ENCODE results near the gene GAS2L3. TPM values are rescaled to one million over a fixed set of nuclear protein-coding genes. Genes with fewer than 3 reads are reported as not detected.
A peak's percentile ranks its signal among the peaks of the same experiment; 100 is the strongest.

GAS2L3 gene
- total RNA-seq, 1 donor from 2014 or later: 5.2 TPM

DNA sequence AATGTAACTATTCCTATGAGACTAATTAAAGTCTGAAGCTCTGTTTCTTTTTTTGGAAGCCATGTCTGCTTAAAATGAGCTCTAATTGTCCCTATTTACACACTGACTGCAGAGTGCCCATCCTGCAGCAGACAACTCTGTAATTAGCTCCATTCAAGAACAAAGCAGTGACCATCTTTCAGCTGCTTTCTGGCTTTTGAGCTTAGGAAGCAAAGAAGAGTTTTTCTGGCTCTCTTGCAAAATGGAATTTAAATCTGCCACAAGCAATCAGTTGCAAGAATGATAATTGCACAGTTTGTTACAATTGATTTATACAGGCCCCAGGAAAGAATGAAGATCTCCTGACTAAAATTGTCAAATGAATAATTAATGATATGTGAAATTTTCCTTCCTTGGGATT lies 83.4 kb downstream of the GAS2L3 start:
- Histone ChIP-seq H3K79me2 (ENCODE audit: insufficient read depth, low read length) (no peaks in the 10 kb centered on the region), H3K9me3 (ENCODE audit: insufficient read depth, low read depth, low read length) (no peaks in the 10 kb centered on the region), H3K4me2 (ENCODE audit: low read length) (no peak overlapping the region), H3K27ac (ENCODE audit: low read depth, low read length) (no peak overlapping the region), H3K36me3 (ENCODE audit: insufficient read depth, low read length) (no peaks in the 10 kb centered on the region), H3K4me1 (ENCODE audit: insufficient read depth, low read length) (peaks cover 8% of the 10 kb centered on the region), H3K9ac (ENCODE audit: low read length) (no peak overlapping the region), H4K20me1 (ENCODE audit: insufficient read depth, low read length) (no peaks in the 10 kb centered on the region), H3K4me3 (ENCODE audit: insufficient read depth, low read depth, low read length) (no peak overlapping the region), H3K27me3 (ENCODE audit: insufficient read depth, low read length) (no peaks in the 10 kb centered on the region), H2AFZ (ENCODE audit: low read depth, low read length) (no peak overlapping the region)
- no peaks in the 10 kb centered on the region for H3K36me3 Mint-ChIP-seq (ENCODE audit: low read depth, unreplicated experiment)
- TF ChIP-seq, protein P1, sequence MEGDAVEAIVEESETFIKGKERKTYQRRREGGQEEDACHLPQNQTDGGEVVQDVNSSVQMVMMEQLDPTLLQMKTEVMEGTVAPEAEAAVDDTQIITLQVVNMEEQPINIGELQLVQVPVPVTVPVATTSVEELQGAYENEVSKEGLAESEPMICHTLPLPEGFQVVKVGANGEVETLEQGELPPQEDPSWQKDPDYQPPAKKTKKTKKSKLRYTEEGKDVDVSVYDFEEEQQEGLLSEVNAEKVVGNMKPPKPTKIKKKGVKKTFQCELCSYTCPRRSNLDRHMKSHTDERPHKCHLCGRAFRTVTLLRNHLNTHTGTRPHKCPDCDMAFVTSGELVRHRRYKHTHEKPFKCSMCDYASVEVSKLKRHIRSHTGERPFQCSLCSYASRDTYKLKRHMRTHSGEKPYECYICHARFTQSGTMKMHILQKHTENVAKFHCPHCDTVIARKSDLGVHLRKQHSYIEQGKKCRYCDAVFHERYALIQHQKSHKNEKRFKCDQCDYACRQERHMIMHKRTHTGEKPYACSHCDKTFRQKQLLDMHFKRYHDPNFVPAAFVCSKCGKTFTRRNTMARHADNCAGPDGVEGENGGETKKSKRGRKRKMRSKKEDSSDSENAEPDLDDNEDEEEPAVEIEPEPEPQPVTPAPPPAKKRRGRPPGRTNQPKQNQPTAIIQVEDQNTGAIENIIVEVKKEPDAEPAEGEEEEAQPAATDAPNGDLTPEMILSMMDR (IDR thresholded peaks at IDR 0.05; ENCODE audit: insufficient read depth, low read depth, low read length): no peak
- TF ChIP-seq EZH2 (IDR thresholded peaks at IDR 0.05; ENCODE audit: insufficient read depth, low read length): no peak
- FAIRE-seq (no peak), DNase-seq (ENCODE audit: low read depth) (no peak)
- H3K27ac Mint-ChIP-seq (ENCODE audit: unreplicated experiment): no peak overlapping the region
- H3K27me3 Mint-ChIP-seq (ENCODE audit: low read depth, unreplicated experiment): no peaks in the 10 kb centered on the region
- peaks cover 28% of the 10 kb centered on the region for H3K4me1 Mint-ChIP-seq (ENCODE audit: low read depth, unreplicated experiment)
- H3K4me3 Mint-ChIP-seq (ENCODE audit: unreplicated experiment): no peak overlapping the region
- H3K9me3 Mint-ChIP-seq (ENCODE audit: unreplicated experiment): peaks cover 5% of the 10 kb centered on the region

DNA sequence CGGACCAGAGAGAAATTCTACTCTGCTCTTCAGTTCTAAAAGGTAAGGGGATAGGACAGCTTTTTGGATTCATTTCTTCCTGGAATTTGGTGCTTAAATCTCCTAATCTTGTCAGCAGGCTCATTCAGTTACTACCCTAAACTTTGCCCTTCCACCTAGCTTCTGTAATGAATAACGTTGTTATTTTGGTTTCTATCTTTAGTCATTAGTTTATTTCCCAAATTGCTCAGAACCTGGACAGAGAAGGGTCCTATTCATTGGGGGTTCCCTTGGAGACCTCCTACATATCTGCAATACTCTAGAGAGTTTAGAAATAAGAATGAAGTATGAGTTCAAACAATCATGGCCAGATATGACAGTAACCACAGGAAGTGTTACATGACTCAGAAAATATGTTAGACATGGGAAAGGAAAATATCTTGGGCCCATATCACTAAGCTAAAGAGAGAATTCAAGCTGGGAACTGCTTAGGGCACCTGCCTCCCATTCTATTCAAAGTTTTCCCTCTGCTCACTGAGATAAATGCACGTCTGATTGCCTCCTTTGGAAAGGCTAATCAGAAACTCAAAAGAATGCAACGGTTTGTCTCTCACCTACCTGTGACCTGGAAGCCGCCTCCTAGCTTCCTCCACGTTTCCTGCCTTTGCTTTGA lies 87.9 kb downstream of the GAS2L3 start:
- H3K4me1 ChIP-seq (ENCODE audit: insufficient read depth, low read length): peaks cover 8% of the 10 kb centered on the region
- no peaks in the 10 kb centered on the region for H3K9me3 ChIP-seq (ENCODE audit: insufficient read depth, low read depth, low read length)
- peak overlapping the region; percentile 2 for H3K4me3 ChIP-seq (ENCODE audit: insufficient read depth, low read depth, low read length)
- no peaks in the 10 kb centered on the region for H3K27me3 Mint-ChIP-seq (ENCODE audit: low read depth, unreplicated experiment)
- no peaks in the 10 kb centered on the region for H3K36me3 Mint-ChIP-seq (ENCODE audit: low read depth, unreplicated experiment)
- H3K4me3 Mint-ChIP-seq (ENCODE audit: unreplicated experiment): no peak overlapping the region
- H3K36me3 ChIP-seq (ENCODE audit: insufficient read depth, low read length): no peaks in the 10 kb centered on the region
- H3K9ac ChIP-seq (ENCODE audit: low read length): no peak overlapping the region
- peak overlapping the region; percentile 35 for H3K4me2 ChIP-seq (ENCODE audit: low read length)
- peaks cover 18% of the 10 kb centered on the region for H3K4me1 Mint-ChIP-seq (ENCODE audit: low read depth, unreplicated experiment)
- TF ChIP-seq, protein P1 (IDR thresholded peaks at IDR 0.05; ENCODE audit: insufficient read depth, low read depth, low read length): no peak
- no peak for TF ChIP-seq EZH2 (IDR thresholded peaks at IDR 0.05; ENCODE audit: insufficient read depth, low read length)
- no peak for FAIRE-seq
- DNase-seq (ENCODE audit: low read depth): peak; percentile 51
- H3K9me3 Mint-ChIP-seq (ENCODE audit: unreplicated experiment): peaks cover 2% of the 10 kb centered on the region
- H3K79me2 ChIP-seq (ENCODE audit: insufficient read depth, low read length): no peaks in the 10 kb centered on the region
- H3K27ac ChIP-seq (ENCODE audit: low read depth, low read length): no peak overlapping the region
- H3K27me3 ChIP-seq (ENCODE audit: insufficient read depth, low read length): no peaks in the 10 kb centered on the region
- no peak overlapping the region for H2AFZ ChIP-seq (ENCODE audit: low read depth, low read length)
- no peaks in the 10 kb centered on the region for H4K20me1 ChIP-seq (ENCODE audit: insufficient read depth, low read length)
- peak overlapping the region; percentile 80 for H3K27ac Mint-ChIP-seq (ENCODE audit: unreplicated experiment)

GRCh38 chr12:100666588-100666987 lies 93.1 kb downstream of the GAS2L3 start:
- no peaks in the 10 kb centered on the region for H3K9me3 ChIP-seq (ENCODE audit: insufficient read depth, low read depth, low read length)
- no peak for DNase-seq (ENCODE audit: low read depth)
- peaks cover 4% of the 10 kb centered on the region for H3K27me3 ChIP-seq (ENCODE audit: insufficient read depth, low read length)
- H3K27ac ChIP-seq (ENCODE audit: low read depth, low read length): no peak overlapping the region
- Mint-ChIP-seq H3K9me3 (ENCODE audit: unreplicated experiment) (no peaks in the 10 kb centered on the region), H3K36me3 (ENCODE audit: low read depth, unreplicated experiment) (no peaks in the 10 kb centered on the region), H3K4me3 (ENCODE audit: unreplicated experiment) (no peak overlapping the region), H3K27ac (ENCODE audit: unreplicated experiment) (no peak overlapping the region), H3K4me1 (ENCODE audit: low read depth, unreplicated experiment) (peaks cover 12% of the 10 kb centered on the region), H3K27me3 (ENCODE audit: low read depth, unreplicated experiment) (no peaks in the 10 kb centered on the region)
- TF ChIP-seq, protein P1 (IDR thresholded peaks at IDR 0.05; ENCODE audit: insufficient read depth, low read depth, low read length): no peak
- no peak for TF ChIP-seq EZH2 (IDR thresholded peaks at IDR 0.05; ENCODE audit: insufficient read depth, low read length)
- H3K9ac ChIP-seq (ENCODE audit: low read length): no peak overlapping the region
- no peak overlapping the region for H2AFZ ChIP-seq (ENCODE audit: low read depth, low read length)
- H3K4me2 ChIP-seq (ENCODE audit: low read length): no peak overlapping the region
- no peaks in the 10 kb centered on the region for H3K79me2 ChIP-seq (ENCODE audit: insufficient read depth, low read length)
- no peak for FAIRE-seq
- H3K4me3 ChIP-seq (ENCODE audit: insufficient read depth, low read depth, low read length): no peak overlapping the region
- H3K4me1 ChIP-seq (ENCODE audit: insufficient read depth, low read length): peaks cover 3% of the 10 kb centered on the region
- no peaks in the 10 kb centered on the region for H4K20me1 ChIP-seq (ENCODE audit: insufficient read depth, low read length)
- H3K36me3 ChIP-seq (ENCODE audit: insufficient read depth, low read length): no peaks in the 10 kb centered on the region
